ENCODE measurements around the gene ARHGEF17.
A peak's percentile ranks its signal among the peaks of the same experiment; 100 is the strongest.

The ARHGEF17 gene

DNA sequence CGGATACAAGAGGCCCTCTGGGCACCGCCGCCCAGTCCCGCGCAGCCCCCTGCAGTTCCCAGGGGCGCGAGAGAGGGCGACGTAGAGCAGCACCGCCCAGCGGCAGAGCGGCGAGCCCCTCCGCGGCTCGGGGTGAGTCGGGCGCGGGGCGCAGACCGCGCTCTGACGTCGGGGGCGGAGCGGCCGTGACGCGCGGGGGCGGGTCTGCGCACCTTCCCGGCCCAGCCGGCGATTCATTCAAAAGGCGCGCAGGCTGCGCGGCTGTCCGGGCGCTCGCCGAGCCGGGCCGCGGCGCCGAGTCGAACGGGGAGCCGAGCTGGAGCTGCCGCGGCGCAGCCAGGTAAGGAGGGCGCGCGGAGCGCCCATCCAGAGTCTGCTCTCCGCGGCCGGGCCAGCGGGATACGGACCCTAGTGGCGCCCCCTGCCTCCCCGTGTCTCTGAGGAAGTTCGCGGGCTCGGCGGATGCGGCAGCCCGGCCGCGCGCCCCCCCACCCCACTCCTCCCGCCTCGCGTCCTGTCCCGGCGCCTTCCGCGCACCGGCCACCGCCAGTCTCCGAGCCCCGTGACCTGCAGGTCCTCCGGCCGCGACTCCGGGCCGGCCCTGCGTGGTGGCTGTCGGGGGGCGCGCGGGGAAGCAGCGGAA lies 68.2 kb downstream of the ARHGEF17 start, which contains the start of gene RELT:
Gene RELT (plus strand): TSS at position 240 of the 643 bp plus-strand sequence. CDS start 12,738 bp downstream, outside the sequence.
- no peak for DNase-seq (ENCODE audit: low read depth, low spot score)

DNA sequence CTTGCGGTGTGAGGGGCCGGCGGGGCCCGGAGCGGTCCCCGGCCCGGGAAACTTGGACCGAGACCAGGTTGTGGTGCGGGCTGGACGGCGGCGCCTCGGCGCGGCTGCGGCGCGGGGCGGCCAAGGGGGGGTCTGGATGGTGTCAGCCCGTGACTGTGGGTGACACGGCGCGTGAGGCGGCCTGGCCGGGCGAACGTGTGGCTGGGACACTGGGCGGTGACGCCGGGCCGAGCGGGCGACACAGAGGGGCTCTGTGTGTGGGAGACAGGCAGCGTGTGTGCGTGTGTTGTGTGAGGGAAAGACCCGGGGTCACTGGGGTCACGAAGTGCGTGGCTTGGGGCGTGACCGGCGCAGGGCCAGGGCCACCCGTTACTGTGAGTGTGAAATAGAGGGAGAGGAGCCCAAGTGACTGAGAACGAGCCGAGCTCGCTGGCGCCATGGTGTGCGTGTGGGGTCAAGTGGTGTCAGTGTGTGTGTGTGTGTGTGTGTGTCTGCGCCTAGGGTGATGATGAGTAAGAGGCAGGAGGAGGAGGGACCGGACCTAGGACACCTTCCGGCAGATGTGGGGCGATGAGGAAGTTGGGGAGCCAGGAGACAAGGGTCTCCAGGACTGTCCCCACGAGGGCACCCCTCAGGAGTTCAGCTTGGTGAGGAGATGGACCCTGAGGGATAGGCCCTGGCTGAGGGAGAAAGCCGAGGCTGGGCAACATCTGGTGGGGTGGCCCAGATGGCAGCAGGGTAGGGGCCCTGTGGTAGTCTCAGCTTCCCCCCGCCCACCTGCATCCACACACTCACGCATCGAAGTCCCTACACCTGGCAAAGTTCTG lies 68.9 kb downstream of the ARHGEF17 start:
- ChIA-PET CTCF (interaction anchor here (0.8 to 6.9 kb wide), 12 partner anchors 10 to 285 kb away, joined by 3 to 56 read pairs (median 5); no protein-coding TSS in a partner anchor), POLR2A (interaction anchor here (0.8 to 1.7 kb wide), 5 partner anchors 8 to 284 kb away, joined by 3 to 4 read pairs (median 4); no protein-coding TSS in a partner anchor)
- TF ChIP-seq, protein P1, sequence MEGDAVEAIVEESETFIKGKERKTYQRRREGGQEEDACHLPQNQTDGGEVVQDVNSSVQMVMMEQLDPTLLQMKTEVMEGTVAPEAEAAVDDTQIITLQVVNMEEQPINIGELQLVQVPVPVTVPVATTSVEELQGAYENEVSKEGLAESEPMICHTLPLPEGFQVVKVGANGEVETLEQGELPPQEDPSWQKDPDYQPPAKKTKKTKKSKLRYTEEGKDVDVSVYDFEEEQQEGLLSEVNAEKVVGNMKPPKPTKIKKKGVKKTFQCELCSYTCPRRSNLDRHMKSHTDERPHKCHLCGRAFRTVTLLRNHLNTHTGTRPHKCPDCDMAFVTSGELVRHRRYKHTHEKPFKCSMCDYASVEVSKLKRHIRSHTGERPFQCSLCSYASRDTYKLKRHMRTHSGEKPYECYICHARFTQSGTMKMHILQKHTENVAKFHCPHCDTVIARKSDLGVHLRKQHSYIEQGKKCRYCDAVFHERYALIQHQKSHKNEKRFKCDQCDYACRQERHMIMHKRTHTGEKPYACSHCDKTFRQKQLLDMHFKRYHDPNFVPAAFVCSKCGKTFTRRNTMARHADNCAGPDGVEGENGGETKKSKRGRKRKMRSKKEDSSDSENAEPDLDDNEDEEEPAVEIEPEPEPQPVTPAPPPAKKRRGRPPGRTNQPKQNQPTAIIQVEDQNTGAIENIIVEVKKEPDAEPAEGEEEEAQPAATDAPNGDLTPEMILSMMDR (IDR thresholded peaks at IDR 0.05; ENCODE audit: insufficient read depth, low read length, missing control alignments) = no peak
- DNase-seq (ENCODE audit: low read depth, low spot score) = peak; percentile 47
- peak overlapping the region; percentile 79 for H3K4me3 ChIP-seq (ENCODE audit: low read depth, low read length)

More for the DNA sequence above, 68.2 kb downstream of the ARHGEF17 start, which contains the start of gene RELT:
- POLR2A ChIA-PET = interaction anchor here (0.9 to 1.7 kb wide), 5 partner anchors 22 to 285 kb away, joined by 3 to 4 read pairs (median 4); no protein-coding TSS in a partner anchor
- TF ChIP-seq, protein P1 (IDR thresholded peaks at IDR 0.05; ENCODE audit: insufficient read depth, low read length, missing control alignments) = peak; percentile 89
- CTCF ChIA-PET = interaction anchor here (0.8 to 6.9 kb wide), 12 partner anchors 9 to 286 kb away, joined by 3 to 56 read pairs (median 6); no protein-coding TSS in a partner anchor
- H3K4me3 ChIP-seq (ENCODE audit: low read depth, low read length) = peak within 1 kb of the TSS; percentile 79

DNA sequence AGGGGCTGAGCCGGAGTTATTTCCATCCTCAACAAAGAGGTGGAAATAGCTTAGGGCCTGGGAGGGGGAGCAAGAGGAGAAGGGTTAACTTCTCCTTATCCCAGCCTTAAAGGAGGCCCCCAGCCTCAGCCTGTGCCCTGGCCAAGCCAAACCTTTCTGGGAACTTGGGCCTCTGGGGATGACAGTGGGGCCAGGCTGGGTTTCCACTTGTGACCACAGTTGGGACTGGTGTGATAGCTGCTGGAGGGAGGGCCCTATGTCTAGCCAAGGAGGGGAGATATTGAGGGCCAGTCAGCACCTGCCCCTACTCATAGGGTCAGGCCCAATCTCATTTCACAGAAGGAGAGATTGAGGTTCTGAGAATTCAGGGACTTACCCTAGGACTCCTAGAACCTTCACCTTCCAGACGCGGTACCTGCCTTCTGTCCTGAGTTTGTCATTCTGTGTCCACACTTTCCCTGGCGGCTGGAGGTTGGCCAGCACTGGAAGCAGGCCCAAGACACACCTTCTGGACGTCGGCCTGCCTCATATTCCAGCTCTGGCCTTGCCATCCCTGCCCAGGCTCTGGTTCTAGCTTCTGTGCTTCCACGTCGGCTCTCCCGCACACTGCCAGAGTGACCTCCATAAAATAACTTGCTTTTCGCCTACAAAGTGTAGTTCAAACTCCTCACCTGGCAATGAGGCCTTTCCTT lies 71.3 kb downstream of the ARHGEF17 start:
- no peak overlapping the region for H3K4me3 ChIP-seq (ENCODE audit: low read depth, low read length)
- TF ChIP-seq, protein P1 (IDR thresholded peaks at IDR 0.05; ENCODE audit: insufficient read depth, low read length, missing control alignments) = no peak
- no peak for DNase-seq (ENCODE audit: low read depth, low spot score)
- CTCF ChIA-PET = interaction anchor here (0.9 to 6.9 kb wide), 6 partner anchors 10 to 282 kb away, joined by 3 to 56 read pairs (median 4); no protein-coding TSS in a partner anchor
- POLR2A ChIA-PET = no interaction called here

DNA sequence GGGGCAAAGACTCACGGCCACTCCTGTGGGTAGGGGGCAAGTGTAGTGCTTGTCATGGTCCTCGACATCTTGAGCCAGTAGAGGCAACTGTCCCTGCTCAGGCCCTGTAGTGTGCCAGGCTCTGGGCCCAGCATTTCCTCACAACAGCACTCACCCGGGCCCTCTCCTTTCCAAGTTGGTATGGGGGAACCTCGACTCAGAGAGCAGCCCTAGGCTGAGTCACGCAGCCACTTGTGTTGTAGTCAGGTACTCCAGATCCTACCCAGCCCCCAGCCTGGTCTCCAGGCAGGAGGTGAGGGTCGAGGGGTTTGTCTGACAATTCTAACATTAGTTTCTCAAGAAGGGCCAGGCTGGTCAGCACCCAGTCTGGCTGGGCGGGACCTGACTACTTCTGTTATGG lies 72.3 kb downstream of the ARHGEF17 start:
- POLR2A ChIA-PET = no interaction called here
- no peak for DNase-seq (ENCODE audit: low read depth, low spot score)
- TF ChIP-seq, protein P1 (IDR thresholded peaks at IDR 0.05; ENCODE audit: insufficient read depth, low read length, missing control alignments) = no peak
- CTCF ChIA-PET = interaction anchor here (1.5 to 6.9 kb wide), 3 partner anchors 13 to 281 kb away, joined by 4 to 56 read pairs (median 24); no protein-coding TSS in a partner anchor
- no peak overlapping the region for H3K4me3 ChIP-seq (ENCODE audit: low read depth, low read length)

DNA sequence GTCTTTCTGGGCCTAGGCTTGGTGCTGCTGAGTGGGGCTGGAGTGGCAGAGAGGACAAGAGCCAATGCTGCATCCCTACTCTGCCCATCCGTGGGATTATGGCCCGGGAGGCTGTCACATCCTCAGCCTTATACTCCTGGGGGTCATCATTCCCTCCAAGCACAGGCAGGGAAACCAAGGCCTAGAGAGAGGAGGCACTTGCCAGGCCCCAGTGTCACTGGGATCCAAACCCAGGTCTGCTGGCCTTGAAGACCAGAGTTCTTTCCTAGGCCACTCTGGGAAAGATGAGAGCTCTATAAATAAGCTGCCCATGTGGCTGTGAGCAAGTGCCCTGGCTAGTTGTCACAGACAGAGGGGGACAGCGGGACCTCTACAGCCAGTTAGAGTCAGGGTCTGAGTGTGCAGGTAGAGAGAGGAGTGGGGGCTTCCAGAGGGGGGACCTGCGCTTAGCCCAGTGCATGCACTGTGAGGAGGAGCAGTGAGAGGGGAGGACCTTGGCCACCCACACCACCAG lies 72.9 kb downstream of the ARHGEF17 start:
- POLR2A ChIA-PET = no interaction called here
- TF ChIP-seq, protein P1 (IDR thresholded peaks at IDR 0.05; ENCODE audit: insufficient read depth, low read length, missing control alignments) = no peak
- CTCF ChIA-PET = interaction anchor here (1.5 to 3.3 kb wide), 4 partner anchors 9 to 279 kb away, joined by 4 to 24 read pairs (median 8); no protein-coding TSS in a partner anchor
- no peak for DNase-seq (ENCODE audit: low read depth, low spot score)
- H3K4me3 ChIP-seq (ENCODE audit: low read depth, low read length) = no peak overlapping the region

Measured in AG04449 (cell line).